ENCODE measurements around the gene NKIRAS1.
A peak's percentile ranks its signal among the peaks of the same experiment; 100 is the strongest.
"Not testable (repeated sequence)": the region's sequence is repeated elsewhere in the genome, so short reads cannot be mapped to it uniquely, and the experiment has no call there.

Gene NKIRAS1

DNA sequence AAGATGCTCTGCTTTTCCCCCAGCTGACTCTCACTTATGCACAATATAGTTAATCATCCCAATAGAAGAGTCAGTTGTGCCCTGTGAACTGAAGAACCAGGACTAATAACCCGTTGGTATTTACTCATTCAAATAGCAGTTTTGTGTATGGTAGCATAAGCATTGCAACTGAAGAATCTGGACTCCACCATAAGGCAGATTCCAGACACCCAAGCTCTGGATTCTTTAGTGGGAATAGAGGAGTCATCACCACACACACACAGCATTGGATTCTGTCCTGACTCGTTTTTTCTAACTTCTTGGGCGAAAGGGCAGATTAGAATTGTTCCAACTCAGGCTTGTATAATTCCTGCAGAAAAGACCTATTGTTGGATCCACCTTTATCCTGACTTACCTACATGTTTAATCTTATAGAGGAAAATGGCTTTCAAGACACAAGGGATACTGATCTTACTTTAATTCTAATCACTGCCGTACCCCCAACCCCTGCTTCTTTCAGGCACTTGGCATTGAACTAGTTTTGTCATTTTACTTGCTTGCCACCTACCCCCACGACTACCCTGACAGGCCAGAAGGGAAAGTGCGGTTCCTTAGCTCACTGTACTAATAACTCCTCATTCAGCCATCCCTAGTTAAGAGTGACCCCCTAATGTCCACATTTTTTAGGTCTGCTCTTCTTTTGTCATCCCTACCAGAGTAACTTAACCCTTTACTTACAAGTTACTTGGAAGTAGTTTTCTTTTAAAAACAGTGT is 42.3 kb downstream of the NKIRAS1 start:
- FAIRE-seq = no peak
- DNase-seq (ENCODE audit: extremely low spot score, insufficient read length, low read depth) = no peak

DNA sequence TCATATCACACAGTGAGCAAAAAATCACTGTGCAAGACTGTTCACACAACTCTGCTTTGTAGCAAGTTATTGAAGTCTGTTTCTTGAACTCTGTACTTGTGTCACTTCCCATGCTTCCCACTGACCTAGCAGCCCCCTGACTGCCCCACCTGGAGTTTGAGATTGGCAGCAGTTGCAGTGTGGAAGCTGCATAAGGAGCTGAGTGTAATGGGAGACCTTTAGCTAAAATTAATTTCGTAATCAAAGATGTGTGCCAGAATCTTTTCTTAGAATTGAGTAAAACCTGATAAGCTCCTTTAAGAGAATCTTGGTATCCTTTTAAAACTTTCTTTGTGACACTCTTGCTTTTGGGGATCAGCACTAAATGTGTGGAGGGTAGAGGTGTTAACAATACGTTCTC is 42.8 kb downstream of the NKIRAS1 start:
- no peak for DNase-seq (ENCODE audit: extremely low spot score, insufficient read length, low read depth)
- no peak for FAIRE-seq

DNA sequence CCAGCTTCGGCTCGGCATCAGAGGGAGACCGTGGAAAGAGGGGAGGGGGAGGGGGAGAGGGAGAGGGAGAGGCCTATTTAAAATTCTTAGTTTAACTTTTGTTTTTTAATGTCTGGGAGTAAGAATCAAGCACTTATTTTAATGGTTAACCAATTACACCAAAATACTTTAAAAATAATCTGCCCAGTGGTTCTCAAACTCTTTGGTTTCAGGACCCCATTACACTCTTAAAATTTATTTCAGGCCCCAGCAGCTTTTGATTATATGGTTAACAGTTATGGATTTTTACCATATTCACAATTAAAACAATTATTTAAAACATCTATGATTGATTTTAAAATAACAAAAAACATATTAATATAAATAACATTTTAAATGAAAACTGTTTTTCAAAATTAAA is 44.5 kb downstream of the NKIRAS1 start:
- no peak for FAIRE-seq
- DNase-seq (ENCODE audit: extremely low spot score, insufficient read length, low read depth) = no peak

DNA sequence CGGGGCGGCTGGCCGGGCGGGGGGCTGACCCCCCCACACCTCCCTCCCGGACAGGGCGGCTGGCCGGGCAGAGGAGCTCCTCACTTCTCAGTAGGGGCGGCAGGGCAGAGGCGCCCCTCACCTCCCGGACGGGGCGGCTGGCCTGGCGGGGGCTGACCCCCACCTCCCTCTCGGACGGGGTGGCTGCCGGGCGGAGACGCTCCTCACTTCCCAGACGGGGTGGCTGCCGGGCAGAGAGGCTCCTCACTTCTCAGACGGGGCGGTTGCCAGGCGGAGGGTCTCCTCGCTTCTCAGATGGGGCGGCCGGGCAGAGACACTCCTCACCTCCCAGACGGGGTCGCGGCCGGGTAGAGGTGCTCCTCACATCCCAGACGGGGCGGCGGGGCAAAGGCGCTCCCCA is 45.4 kb downstream of the NKIRAS1 start:
- not testable (repeated sequence) for DNase-seq (ENCODE audit: extremely low spot score, insufficient read length, low read depth); FAIRE-seq

DNA sequence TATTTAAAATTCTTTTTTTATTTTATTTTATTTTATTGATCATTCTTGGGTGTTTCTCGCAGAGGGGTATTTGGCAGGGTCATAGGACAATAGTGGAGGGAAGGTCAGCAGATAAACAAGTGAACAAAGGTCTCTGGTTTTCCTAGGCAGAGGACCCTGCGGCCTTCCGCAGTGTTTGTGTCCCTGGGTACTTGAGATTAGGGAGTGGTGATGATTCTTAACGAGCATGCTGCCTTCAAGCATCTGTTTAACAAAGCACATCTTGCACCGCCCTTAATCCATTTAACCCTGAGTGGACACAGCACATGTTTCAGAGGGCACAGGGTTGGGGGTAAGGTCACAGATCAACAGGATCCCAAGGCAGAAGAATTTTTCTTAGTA is 46.1 kb downstream of the NKIRAS1 start:
- not testable (repeated sequence) for DNase-seq (ENCODE audit: extremely low spot score, insufficient read length, low read depth); FAIRE-seq

GRCh38 chr3:23869977-23870662 is 46.7 kb downstream of the NKIRAS1 start:
- DNase-seq (ENCODE audit: extremely low spot score, insufficient read length, low read depth) = no peak
- no peak for FAIRE-seq

- no peak for FAIRE-seq
Observed at GRCh38 chr3:23867838-23868237, 49.0 kb downstream of the NKIRAS1 start.

GRCh38 chr3:23867400-23867799 is 49.4 kb downstream of the NKIRAS1 start:
- DNase-seq (ENCODE audit: extremely low spot score, insufficient read length, low read depth) = no peak
- FAIRE-seq = no peak

More at GRCh38 chr3:23867838-23868237, 49.0 kb downstream of the NKIRAS1 start:
- DNase-seq (ENCODE audit: extremely low spot score, insufficient read length, low read depth) = no peak

GRCh38 chr3:23865595-23866396 is 51.0 kb downstream of the NKIRAS1 start:
- DNase-seq (ENCODE audit: extremely low spot score, insufficient read length, low read depth) (no peak), FAIRE-seq (peak; percentile 69)

DNA sequence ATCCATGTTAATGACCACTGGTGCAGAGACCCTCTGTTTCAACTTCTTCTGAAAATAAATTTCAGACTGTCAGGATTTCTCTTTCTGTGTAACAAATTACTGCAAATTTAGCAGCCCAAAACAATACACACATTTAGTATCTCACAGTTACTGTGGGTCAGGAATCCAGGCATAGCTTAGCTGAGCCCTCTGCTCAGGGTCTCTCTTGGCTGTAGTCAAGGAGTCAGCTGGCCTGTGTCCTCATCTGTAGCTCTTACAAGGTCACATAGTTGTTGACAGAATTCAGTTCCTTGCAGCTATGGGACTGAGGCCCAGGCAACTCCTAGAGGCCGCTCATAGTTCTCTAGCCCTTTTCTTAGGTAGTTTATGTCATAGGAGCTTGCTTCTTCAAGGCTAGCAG is 51.9 kb downstream of the NKIRAS1 start:
- no peak for FAIRE-seq
- DNase-seq (ENCODE audit: extremely low spot score, insufficient read length, low read depth) = no peak

- FAIRE-seq = no peak
- DNase-seq (ENCODE audit: extremely low spot score, insufficient read length, low read depth) = no peak
Observed at GRCh38 chr3:23863060-23863459, 53.7 kb downstream of the NKIRAS1 start.

DNA sequence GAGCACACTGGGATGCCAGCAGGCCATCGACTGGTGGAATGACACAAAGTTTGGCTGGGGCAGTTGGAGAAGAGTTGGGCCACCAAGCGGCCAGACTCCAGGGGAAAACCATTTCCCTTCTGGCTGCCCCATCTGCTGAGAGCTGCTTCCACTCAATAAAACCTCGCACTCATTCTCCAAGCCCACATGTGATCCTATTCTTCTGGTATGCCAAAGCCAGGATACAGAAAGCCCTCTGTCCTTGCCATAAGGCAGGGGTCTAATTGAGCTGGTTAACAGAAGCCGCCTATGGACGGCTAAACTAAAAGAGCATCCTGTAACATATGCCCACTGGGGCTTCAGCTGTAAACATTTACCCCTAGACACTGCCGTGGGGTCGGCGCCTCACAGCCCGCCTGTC is 55.1 kb downstream of the NKIRAS1 start:
- DNase-seq (ENCODE audit: extremely low spot score, insufficient read length, low read depth) = no peak
- no peak for FAIRE-seq

GRCh38 chr3:23859839-23860382 is 56.9 kb downstream of the NKIRAS1 start:
- DNase-seq (ENCODE audit: extremely low spot score, insufficient read length, low read depth) = no peak
- FAIRE-seq = no peak

DNA sequence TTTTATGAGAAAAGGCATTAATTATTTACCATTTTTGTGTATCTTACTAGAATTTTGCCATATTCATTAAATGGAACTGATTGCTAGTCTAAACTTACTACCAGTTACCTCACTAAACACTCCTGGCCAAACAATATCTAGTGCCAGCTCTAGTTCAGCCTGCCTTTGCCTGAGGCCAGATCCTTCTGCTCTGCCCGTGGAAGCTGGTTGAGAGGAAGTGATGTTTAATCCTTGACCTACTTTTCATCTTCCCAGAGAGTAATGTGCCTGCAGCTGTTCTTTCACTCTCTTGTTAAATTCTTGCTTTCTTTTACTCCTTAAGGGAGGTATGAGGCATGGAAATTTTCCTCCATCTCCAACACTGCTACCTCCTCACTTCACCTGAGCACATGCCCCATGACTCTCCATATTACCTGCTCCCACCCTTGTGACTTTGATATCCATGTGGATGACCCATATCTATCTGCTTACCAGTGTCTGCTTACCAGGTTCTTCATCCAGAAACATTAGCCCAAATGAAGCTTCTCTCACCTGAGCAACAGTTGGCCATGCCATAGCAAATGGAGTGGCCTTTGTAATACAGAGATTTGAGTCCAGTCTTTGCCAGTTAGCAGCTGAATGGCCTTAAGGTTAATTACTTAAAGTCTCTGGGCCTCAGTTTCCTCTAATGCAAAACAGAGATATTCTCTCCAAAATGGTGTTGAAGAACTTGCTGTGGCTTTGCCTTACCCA is 57.6 kb downstream of the NKIRAS1 start:
- no peak for FAIRE-seq
- DNase-seq (ENCODE audit: extremely low spot score, insufficient read length, low read depth) = no peak

DNA sequence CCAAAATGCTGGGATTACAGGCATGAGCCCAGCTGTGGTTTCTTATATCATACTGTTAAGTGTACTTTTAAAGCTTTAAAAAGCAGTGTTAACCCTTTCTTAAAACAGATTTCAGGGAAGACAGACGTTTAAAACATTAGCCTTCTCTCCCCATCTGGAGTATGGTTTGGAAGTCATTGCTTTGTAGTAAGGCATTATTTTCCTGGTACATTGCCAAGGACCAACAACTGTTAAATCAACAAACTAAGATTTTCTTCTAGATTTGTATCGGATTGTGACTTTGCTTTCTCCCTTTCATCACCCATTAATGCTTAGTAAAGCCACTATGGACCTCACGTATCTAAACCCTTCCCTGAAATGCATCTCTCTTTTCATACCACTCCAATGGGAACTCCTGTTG is 60.5 kb downstream of the NKIRAS1 start:
- FAIRE-seq = no peak
- no peak for DNase-seq (ENCODE audit: extremely low spot score, insufficient read length, low read depth)

GRCh38 chr3:23849462-23849861 is 67.3 kb downstream of the NKIRAS1 start:
- FAIRE-seq; DNase-seq (ENCODE audit: extremely low spot score, insufficient read length, low read depth): not testable (repeated sequence)

- FAIRE-seq (no peak), DNase-seq (ENCODE audit: extremely low spot score, insufficient read length, low read depth) (no peak)
Observed at GRCh38 chr3:23845326-23846216, 71.2 kb downstream of the NKIRAS1 start.

DNA sequence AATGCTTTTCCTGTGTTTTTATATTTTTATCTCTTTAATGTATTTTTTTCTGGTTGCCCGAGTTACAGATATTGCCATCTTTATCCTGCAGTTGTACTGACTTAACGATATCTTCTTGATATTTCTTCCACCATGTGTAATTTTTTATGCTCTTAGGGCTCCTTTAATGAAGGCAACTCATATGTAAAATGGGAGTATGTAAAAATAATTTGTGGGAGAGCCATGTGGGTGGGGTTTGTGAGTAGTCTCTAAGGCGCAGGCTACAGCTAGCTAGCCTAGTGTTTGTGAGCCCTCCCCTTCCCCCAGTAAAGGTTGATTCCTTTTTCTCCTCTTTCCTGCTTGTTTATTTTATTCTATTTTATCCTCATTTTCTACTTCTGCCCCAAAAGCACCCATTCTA is 72.9 kb downstream of the NKIRAS1 start:
- no peak for FAIRE-seq
- DNase-seq (ENCODE audit: extremely low spot score, insufficient read length, low read depth) = no peak
